Measurements from ENCODE around the gene STAM2. TPM values are rescaled to one million over a fixed set of nuclear protein-coding genes. Genes with fewer than 3 reads are reported as not detected.

The STAM2 gene
- total RNA-seq, 2 donors from 2014 or later, result 26.8 to 27.3 TPM

DNA sequence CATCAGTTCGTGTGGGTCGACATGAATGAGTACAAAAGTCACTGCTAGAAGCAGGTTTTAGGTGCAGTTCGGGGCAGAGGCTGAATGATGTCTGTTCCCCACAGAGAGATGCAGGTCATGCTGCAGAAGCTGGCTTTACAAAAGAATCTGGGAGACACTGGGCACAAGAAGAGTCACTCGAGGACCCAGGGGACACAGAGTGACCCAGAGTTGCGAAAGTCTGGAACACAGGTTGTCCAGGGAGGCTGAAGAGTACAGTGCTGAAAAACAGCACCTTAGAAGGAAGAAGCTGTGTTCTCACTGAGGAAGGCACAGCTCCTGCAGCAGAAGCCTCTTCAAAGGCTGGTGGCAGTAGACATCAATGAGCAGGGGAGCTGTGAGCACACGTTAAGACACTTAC, 91.5 kb downstream of the STAM2 start:
- Histone ChIP-seq H3K27me3 (no peaks in the 10 kb centered on the region), H3K27ac (no peak overlapping the region), H3K9me3 (no peaks in the 10 kb centered on the region), H3K4me1 (no peaks in the 10 kb centered on the region), H3K36me3 (no peaks in the 10 kb centered on the region), H3K4me3 (no peak overlapping the region)
- no peak for DNase-seq (ENCODE audit: low spot score)
- TF ChIP-seq, protein P1, sequence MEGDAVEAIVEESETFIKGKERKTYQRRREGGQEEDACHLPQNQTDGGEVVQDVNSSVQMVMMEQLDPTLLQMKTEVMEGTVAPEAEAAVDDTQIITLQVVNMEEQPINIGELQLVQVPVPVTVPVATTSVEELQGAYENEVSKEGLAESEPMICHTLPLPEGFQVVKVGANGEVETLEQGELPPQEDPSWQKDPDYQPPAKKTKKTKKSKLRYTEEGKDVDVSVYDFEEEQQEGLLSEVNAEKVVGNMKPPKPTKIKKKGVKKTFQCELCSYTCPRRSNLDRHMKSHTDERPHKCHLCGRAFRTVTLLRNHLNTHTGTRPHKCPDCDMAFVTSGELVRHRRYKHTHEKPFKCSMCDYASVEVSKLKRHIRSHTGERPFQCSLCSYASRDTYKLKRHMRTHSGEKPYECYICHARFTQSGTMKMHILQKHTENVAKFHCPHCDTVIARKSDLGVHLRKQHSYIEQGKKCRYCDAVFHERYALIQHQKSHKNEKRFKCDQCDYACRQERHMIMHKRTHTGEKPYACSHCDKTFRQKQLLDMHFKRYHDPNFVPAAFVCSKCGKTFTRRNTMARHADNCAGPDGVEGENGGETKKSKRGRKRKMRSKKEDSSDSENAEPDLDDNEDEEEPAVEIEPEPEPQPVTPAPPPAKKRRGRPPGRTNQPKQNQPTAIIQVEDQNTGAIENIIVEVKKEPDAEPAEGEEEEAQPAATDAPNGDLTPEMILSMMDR (IDR thresholded peaks at IDR 0.05), result no peak

GRCh38 chr2:152083202-152083875, 92.2 kb downstream of the STAM2 start:
- TF ChIP-seq, protein P1 (IDR thresholded peaks at IDR 0.05), result no peak
- Histone ChIP-seq H3K4me1 (no peaks in the 10 kb centered on the region), H3K36me3 (no peaks in the 10 kb centered on the region), H3K27ac (no peak overlapping the region), H3K9me3 (no peaks in the 10 kb centered on the region), H3K4me3 (no peak overlapping the region), H3K27me3 (no peaks in the 10 kb centered on the region)
- DNase-seq (ENCODE audit: low spot score), result no peak

DNA sequence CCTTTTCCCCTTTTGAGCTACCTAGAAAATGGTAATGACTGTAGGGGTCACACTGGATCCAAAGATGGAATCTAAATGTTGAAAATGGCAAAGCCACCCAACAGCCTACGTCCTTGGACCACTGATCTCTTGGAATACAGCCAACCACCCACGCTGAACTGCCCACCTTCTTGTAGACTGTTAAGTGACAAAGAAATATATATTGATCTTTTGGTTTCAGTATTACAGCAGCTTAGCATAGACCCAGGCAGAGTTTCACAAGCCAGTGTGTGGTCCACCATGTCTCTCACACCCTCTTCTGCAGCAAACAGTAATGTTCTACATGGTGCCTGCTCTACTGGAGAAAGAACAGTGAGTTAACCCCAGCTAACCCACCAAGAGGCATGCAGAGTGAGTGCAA, 96.9 kb downstream of the STAM2 start:
- no peak for DNase-seq (ENCODE audit: low spot score)
- TF ChIP-seq, protein P1 (IDR thresholded peaks at IDR 0.05), result no peak
- Histone ChIP-seq H3K27ac (no peak overlapping the region), H3K9me3 (no peaks in the 10 kb centered on the region), H3K36me3 (no peaks in the 10 kb centered on the region), H3K27me3 (no peaks in the 10 kb centered on the region), H3K4me3 (no peak overlapping the region), H3K4me1 (peaks cover 0 to 6% of the 10 kb centered on the region in 2 donors)

DNA sequence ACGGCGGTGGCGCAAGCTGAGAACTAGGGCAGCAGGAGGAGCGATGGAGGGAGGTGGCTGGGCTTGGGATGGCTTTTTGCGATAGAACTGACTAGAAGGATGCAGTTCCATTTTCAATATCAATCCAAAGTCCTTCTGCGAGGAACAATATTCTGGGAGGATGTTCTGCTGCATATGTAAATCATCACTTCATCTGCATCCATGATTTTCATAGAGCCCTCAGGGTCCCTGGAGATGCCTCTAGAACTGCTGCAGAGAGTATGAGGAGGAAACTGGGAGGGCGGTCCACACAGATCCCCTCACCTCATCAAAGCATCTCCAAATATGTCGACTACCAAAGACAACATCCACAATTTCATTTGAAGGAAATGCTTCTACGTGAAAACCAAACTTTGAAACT, 97.5 kb downstream of the STAM2 start:
- TF ChIP-seq, protein P1 (IDR thresholded peaks at IDR 0.05), result no peak
- peaks cover 0 to 6% of the 10 kb centered on the region in 2 donors for H3K4me1 ChIP-seq
- H3K36me3 ChIP-seq, result no peaks in the 10 kb centered on the region
- H3K27me3 ChIP-seq, result no peaks in the 10 kb centered on the region
- no peaks in the 10 kb centered on the region for H3K9me3 ChIP-seq
- H3K27ac ChIP-seq, result no peak overlapping the region
- no peak for DNase-seq (ENCODE audit: low spot score)
- no peak overlapping the region for H3K4me3 ChIP-seq

- no peaks in the 10 kb centered on the region for H3K36me3 ChIP-seq
- no peak overlapping the region for H3K4me3 ChIP-seq
- H3K27ac ChIP-seq, result no peak overlapping the region
- TF ChIP-seq, protein P1 (IDR thresholded peaks at IDR 0.05), result no peak
- H3K27me3 ChIP-seq, result no peaks in the 10 kb centered on the region
- no peaks in the 10 kb centered on the region for H3K9me3 ChIP-seq
- peaks cover 0 to 6% of the 10 kb centered on the region in 2 donors for H3K4me1 ChIP-seq
- no peak for DNase-seq (ENCODE audit: low spot score)
These were observed 100.0 kb downstream of the STAM2 start for GRCh38 chr2:152075461-152076050.
